HG02840 (cell line): ENCODE data around the gene NDUFC2.
"Not testable (repeated sequence)": the region's sequence is repeated elsewhere in the genome, so short reads cannot be mapped to it uniquely, and the experiment has no call there.

Source experiments
- ATAC-seq: cut with Tn5 transposase; IDR thresholded peaks from one replicate; pipeline ENCODE4 v1.9.1; 2021; ENCODE audit warnings: mild to moderate bottlenecking, moderate library complexity, moderate number of reproducible peaks; ENCODE audit not compliant: unreplicated experiment, low FRiP score

The NDUFC2 gene

DNA sequence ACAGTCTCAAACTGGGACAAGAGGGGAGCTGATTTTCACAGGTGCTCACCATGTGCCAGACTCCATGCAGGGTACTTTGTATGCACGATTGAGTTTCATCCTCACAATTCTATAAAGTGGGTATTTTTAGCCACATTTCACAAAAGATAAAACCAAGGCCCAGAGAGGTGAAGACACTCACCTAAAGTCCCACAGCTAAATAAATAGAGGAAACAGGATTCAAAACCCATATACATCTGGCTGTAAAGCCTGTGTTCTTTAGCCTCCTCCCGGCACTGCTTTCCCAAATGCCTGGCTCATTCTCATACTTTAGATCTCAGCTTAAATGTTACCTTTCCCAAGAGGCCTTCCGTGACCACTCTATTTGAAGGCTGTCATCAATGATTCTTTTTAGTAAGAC is 43.3 kb downstream of the NDUFC2 start:
- no peak for ATAC-seq

GRCh38 chr11:78034623-78035022 is 45.0 kb downstream of the NDUFC2 start:
- ATAC-seq = no peak

- no peak for ATAC-seq
Measured at GRCh38 chr11:78033040-78033439, 46.6 kb downstream of the NDUFC2 start.

- no peak for ATAC-seq
Measured at GRCh38 chr11:78032090-78032489, 47.6 kb downstream of the NDUFC2 start.

DNA sequence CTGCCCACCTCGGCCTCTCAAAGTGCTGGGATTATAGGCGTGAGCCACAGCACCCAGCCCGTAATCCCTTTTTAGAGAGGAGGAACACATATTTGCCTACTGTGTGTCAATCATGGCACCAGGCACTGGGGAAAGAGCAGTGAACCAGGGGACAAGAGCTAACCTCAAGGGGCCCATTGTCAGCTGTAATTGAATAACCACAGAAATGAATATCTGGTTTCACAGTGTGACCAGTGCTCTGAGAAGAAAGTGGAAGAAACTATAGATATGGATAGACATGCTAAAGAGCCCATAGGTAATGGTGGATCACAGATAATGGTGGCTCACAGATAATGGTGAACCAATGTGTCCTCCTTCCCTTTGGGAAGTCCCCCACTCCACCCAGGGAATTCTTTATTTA is 48.0 kb downstream of the NDUFC2 start:
- no peak for ATAC-seq

GRCh38 chr11:78030429-78031325 is 49.0 kb downstream of the NDUFC2 start:
- no peak for ATAC-seq

- not testable (repeated sequence) for ATAC-seq
Measured at GRCh38 chr11:78028423-78028822, 51.2 kb downstream of the NDUFC2 start.

DNA sequence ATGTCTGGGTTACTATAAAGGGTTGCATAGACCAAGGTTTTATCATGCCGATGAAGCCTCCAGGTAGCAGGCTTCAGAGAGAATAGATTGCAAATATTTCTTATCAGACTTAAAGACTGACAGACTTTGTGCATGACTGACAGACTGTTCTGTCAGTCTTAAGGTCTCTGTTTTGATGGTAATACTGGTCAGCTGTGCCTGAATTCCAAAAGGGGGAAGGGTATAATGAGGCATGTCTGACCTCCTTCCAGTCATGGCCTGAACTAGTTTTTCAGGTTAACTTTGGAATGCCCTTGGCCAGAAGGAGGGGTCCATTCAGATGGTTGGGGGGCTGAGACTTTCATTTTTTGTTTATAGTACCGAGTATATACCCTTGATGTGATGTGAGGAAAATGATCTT is 51.9 kb downstream of the NDUFC2 start:
- no peak for ATAC-seq

- ATAC-seq = no peak
Measured at GRCh38 chr11:78025378-78025777, 54.3 kb downstream of the NDUFC2 start.

- no peak for ATAC-seq
Measured at GRCh38 chr11:78023426-78023825, 56.2 kb downstream of the NDUFC2 start.

- ATAC-seq = no peak
Measured at GRCh38 chr11:78022397-78023396, 57.0 kb downstream of the NDUFC2 start, which contains the start of gene KCTD14. TSS of gene KCTD14 (minus strand) at chr11:78023276. CDS start at chr11:78023249, 27 bp downstream.

GRCh38 chr11:78021611-78022010 is 58.1 kb downstream of the NDUFC2 start:
- no peak for ATAC-seq

GRCh38 chr11:78020246-78020645 is 59.4 kb downstream of the NDUFC2 start:
- no peak for ATAC-seq

GRCh38 chr11:78019808-78020207 is 59.9 kb downstream of the NDUFC2 start:
- no peak for ATAC-seq
